Lung microvascular endothelial cell (primary cell): ENCODE measurements around the gene RGS4. TPM values are rescaled to one million over a fixed set of nuclear protein-coding genes. Genes with fewer than 3 reads are reported as not detected.
"Not testable (repeated sequence)": the region's sequence is repeated elsewhere in the genome, so short reads cannot be mapped to it uniquely, and the experiment has no call there.

Experiments used
- DNase-seq, 2 donors: peaks; one replicate each; pipeline versions ENCODE4 v3.0.0 to v3.0.0-alpha.2; 2010; ENCODE audit warnings: low read depth in 2 of 2
- total RNA-seq: library from RNA; depleted of rRNA; stranded (reverse); fragments of >200 nt; gene quantifications from 2 replicates; pipeline ENCODE4 v1.2.1, GENCODE V29; 2014

Gene RGS4
- total RNA-seq, 1 donor from 2014 or later, result 2.8 TPM

- peak; percentile 15 to 89 for DNase-seq
Measured at GRCh38 chr1:163068716-163069115, 445 bp upstream of the RGS4 start.

GRCh38 chr1:163069655-163070277 is 605 bp downstream of the RGS4 start:
- DNase-seq, result peak; percentile 17 to 26

GRCh38 chr1:163071405-163072255 is 2.5 kb downstream of the RGS4 start:
- peak; percentile 82 to 87 for DNase-seq

- peak; percentile 17 to 76 for DNase-seq
Measured at GRCh38 chr1:163072658-163073057, 3.5 kb downstream of the RGS4 start.

- DNase-seq, result no peak
Measured at GRCh38 chr1:163074004-163074403, 4.8 kb downstream of the RGS4 start.

GRCh38 chr1:163074716-163075284 is 5.6 kb downstream of the RGS4 start:
- DNase-seq, result peak in 1 of 2 donors; percentile 28

- DNase-seq, result no peak
Measured at GRCh38 chr1:163076044-163076443, 6.9 kb downstream of the RGS4 start.

GRCh38 chr1:163076446-163076845 is 7.3 kb downstream of the RGS4 start:
- peak in 1 of 2 donors; percentile 61 for DNase-seq

GRCh38 chr1:163076981-163077761 is 8.0 kb downstream of the RGS4 start:
- DNase-seq, result peak in 1 of 2 donors; percentile 73

GRCh38 chr1:163082971-163083370 is 13.8 kb downstream of the RGS4 start:
- DNase-seq, result peak; percentile 87 to 95

GRCh38 chr1:163083690-163084089 is 14.5 kb downstream of the RGS4 start:
- DNase-seq, result peak in 1 of 2 donors; percentile 40

GRCh38 chr1:163084330-163084729 is 15.2 kb downstream of the RGS4 start:
- DNase-seq, result peak in 1 of 2 donors; percentile 41

- DNase-seq, result peak; percentile 72 to 75
Measured at GRCh38 chr1:163085041-163085903, 16.1 kb downstream of the RGS4 start.

GRCh38 chr1:163085904-163086268 is 16.7 kb downstream of the RGS4 start:
- peak; percentile 29 to 49 for DNase-seq

GRCh38 chr1:163089117-163089516 is 20.0 kb downstream of the RGS4 start:
- not testable (repeated sequence) for DNase-seq

GRCh38 chr1:163090321-163090945 is 21.3 kb downstream of the RGS4 start:
- DNase-seq, result peak in 1 of 2 donors; percentile 65

GRCh38 chr1:163093169-163093568 is 24.0 kb downstream of the RGS4 start:
- DNase-seq, result no peak

GRCh38 chr1:163093579-163093978 is 24.4 kb downstream of the RGS4 start:
- DNase-seq, result no peak

GRCh38 chr1:163094182-163094581 is 25.0 kb downstream of the RGS4 start:
- peak in 1 of 2 donors; percentile 3 for DNase-seq

- DNase-seq, result peak in 1 of 2 donors; percentile 63
Measured at GRCh38 chr1:163094589-163094988, 25.4 kb downstream of the RGS4 start.
